HG02642 (cell line): ENCODE data around the gene HS6ST1.
"Not testable (repeated sequence)": the region's sequence is repeated elsewhere in the genome, so short reads cannot be mapped to it uniquely, and the experiment has no call there.

Experiments
- ATAC-seq: cut with Tn5 transposase; IDR thresholded peaks from one replicate; pipeline ENCODE4 v1.9.1; 2021; ENCODE audit warnings: mild to moderate bottlenecking; ENCODE audit not compliant: unreplicated experiment, poor library complexity

HS6ST1 gene

DNA sequence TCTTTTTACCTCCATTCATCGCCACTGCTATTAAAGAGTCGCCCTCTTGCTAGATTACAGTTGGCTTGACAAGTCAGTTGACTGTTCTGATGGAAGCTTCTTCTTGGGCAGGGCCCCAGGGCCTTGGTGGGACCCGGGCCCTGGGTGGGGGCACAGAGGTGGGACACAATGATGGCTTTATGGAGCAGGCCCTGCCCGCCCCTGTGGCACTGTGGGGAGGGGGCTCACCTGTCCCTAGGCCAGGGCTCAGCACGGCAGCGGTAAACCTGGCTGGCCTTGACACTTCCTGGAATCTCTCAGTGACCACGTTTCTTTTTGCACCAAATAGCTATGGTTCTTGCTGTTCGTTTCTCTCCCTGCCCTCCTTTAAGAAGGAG is 4.9 kb upstream of the HS6ST1 start:
- ATAC-seq: no peak

DNA sequence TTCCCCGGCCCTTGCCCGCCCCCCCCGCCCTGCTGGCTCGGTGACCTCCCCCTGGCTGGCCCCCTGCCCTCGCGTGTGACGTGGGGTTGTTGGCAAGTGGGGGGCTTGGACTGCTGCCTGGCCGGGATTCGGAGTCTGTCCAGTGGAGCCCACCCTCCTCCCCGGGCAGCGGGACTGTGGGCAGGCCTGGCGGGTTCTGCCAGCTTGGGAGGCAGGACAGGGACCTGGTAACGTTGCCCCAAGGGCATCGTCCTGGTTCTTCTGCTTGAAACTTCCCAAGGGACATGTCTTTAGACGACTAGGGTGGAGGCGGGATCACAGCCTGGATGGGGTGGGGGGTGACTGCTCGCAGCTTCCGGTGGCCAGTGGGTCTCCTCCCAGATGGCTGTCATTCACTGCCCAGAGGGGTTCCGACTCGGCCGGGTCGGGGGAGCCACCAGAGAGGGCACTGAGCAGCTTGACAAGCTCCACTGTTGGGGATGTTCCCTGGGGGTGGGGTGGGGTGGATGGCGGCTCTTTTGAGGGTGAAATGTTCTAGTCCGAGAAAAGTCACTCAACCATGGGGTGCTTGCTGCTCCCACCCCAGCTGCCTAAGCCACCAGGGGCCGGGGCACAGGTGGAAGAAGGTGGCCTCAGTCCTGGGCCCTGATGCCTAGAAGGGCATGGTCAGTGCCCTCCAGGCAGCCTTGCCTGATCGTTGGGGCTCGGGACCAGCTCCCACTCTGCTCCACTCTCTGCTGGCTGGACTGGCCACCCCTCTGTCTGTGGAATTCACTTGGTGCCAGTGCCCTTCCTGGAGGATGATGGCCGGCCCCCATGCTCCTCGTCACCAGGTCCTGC is 4.3 kb upstream of the HS6ST1 start:
- no peak for ATAC-seq

- ATAC-seq: peak; percentile 60
Observed at GRCh38 chr2:128321784-128322714, 3.4 kb upstream of the HS6ST1 start.

DNA sequence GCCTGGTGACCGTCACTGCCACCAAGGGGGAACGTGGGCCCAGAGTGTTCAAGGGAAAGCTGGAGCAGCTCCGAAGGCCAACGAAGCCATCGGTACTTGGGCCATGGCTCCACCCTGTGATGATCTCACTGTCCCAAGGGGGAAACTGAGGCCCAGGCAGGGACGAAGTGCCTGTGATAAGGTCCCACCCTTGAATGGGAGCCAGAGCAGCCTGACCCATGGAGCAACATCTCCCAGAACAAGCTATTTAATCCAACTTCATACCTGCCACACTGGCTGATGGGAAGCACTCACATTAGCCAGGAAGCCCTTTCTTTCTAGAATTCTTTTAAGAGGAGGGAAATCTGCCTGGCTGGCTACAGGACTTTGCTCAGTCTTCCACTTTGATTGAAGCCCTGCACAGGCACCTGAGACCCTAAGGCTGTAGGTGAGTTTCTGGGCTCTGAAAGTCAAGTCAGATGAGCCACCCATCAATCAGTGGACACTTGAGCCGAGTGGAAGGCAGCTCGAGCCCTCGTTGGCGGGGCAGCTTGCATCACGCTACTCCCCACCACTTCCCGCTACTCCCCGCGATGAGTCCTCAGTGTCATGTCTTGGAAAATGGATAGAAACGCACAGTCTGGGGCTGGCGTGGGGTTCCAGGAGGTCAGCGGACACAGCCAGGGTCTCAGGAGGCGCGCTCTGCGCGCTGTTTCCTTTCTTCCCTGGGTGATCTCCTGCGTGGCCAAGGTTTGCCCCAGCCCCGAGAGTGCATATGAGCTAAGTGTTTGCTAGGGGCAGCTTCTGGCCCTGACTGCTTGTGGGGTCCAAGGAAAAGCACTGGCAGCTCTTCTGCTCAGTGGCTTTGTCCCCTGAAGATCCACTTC is 2.5 kb upstream of the HS6ST1 start:
- ATAC-seq: no peak

GRCh38 chr2:128320192-128320905 is 1.7 kb upstream of the HS6ST1 start:
- ATAC-seq: no peak

DNA sequence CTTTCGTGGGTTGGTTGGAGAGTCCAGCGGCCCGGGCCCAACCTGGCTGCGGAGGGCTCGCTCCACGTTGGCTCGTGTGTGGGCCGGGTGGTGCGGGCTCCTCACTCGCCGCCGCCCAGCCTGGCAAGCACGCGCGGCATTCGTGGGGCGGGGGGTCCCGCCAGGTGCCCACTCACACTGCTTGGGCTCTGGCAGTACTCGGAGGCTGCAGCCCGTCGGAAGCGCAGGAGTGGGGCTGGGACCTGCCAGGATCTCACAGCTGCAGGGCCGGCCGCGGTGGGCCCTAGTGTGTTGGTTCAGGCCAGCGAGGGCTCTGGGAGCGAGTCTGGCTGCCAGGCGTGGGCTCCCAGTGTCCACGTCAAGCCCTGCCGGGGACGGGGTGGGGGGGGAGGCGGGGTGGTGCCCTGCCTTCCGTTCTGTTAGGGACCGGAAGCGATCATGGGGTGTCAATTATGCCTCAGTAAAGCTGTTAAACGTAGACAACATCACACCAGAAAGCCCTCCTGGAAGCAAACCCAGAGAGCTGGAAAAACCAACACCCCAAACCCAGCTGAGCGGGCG is 1.0 kb upstream of the HS6ST1 start:
- ATAC-seq: no peak

DNA sequence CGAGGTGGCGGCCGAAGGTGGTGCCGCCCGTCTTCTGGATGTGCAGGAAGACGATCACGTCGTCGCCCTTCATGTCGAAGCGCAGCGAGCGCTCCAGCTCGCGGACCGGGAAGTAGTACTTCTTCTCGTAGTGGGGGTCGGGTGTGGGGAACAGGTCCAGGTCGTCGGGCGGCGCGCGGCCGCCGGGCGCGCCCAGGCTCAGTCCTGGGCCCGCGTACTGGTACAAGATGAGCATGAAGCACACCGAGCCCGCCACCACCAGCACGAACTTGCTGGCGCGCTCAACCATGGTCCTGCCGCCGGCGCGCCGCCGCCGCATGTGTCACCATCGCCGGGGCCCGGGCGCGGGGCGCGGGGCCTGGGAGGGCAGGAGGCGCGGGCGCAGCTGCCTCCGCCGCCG is 423 bp downstream of the HS6ST1 start:
- ATAC-seq: peak; percentile 17

- ATAC-seq: not testable (repeated sequence)
Observed at GRCh38 chr2:128317899-128318225, 806 bp downstream of the HS6ST1 start.

DNA sequence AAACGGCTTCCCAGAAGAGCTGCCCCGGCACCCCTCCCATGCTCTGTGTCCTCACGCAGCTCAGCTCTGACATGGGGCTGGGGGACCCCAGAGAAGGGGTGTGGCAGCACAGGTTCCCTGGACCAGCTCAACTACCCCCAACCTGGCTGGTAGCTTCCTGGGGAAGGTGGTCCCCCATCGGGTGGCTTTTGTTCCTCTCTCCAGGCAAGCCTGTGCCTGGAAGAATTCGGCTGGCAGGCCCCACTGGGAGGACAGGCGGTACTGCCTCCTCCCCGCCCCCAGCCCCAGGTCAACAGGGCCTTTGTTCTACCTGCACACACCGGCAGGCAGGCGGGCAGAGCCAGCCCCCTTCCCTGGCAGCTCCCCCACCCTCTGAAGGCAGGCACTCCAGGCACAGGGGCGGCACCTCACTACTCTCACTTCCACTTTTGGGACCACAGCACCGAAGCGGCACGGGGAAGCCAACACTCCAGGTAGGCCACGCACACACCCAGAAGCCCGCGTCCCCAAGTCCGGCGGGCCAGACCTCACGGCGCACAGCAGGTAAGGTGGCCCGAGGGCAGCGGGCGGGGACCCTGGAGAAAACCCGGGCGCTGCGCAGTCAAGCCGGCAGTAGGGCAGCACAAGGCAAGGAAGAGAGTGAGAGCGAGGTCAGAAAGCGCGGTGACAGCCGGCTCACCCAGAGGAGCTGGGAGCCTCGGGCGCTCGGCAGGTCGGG is 1.3 kb downstream of the HS6ST1 start:
- peak; percentile 45 for ATAC-seq

DNA sequence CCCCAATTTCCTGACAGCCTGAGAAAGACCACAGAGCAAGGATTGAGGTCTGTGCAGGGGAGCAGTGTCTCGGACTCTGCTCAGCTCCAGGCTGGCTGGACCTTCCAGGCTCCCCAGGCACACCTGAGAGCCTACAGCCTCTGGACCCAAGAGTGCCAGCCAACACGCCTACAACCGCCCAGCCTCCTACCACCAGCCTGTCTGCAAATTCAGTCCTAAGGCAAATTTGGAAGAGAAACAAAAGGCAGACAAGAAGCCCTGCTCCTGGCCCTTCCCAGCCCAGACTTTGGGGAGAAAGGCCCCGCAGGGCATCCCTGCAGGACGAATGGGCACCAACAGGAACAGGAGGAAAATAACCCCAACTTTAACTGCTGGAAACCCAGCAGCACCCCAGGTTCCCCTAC is 1.9 kb downstream of the HS6ST1 start:
- ATAC-seq: no peak

DNA sequence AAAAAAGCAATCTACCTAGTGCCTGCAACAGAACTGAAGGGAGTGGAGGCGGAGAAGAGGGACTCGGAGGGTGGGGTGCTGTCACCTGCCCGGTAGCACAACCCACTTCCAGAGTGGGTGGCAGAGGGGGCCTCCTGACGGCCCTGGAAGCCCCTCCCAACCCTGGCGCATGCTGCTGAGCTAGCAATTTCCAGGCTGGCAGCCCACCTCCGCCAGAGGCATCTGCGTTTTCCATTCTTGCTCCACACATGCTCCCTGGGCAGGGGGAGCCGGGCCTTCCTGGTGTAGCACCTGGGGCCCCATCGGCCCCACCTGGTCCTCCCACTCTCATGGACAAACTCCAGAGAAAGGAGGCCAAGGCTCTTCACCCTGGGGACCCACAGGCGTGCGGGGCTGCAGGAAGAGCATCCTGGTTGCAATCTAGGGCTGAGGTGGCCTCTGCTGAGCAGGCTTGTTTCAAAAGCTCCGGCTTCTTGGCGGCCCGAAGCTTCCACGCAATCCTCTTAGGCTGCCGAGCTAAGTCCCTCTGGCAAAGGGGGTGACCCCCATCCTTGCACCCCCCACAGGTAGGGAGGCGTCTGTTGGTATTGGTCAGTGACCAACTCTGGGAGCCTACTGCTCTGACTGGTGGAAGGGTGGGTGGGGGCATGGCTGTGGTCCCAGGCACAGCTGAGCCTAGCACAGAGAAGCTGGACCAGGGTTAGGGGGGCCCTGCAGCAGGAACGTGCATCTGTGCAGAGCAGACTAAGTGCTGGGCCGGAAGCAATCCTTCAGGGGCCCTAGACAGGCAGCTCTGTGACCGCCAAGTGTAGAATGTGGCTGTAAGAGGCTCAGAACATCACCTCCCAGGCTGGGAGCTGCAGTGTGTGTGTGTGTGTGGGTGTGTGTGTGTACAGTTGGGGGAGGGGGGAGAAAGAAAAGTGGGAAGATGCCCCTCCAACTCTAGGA is 2.6 kb downstream of the HS6ST1 start:
- no peak for ATAC-seq

DNA sequence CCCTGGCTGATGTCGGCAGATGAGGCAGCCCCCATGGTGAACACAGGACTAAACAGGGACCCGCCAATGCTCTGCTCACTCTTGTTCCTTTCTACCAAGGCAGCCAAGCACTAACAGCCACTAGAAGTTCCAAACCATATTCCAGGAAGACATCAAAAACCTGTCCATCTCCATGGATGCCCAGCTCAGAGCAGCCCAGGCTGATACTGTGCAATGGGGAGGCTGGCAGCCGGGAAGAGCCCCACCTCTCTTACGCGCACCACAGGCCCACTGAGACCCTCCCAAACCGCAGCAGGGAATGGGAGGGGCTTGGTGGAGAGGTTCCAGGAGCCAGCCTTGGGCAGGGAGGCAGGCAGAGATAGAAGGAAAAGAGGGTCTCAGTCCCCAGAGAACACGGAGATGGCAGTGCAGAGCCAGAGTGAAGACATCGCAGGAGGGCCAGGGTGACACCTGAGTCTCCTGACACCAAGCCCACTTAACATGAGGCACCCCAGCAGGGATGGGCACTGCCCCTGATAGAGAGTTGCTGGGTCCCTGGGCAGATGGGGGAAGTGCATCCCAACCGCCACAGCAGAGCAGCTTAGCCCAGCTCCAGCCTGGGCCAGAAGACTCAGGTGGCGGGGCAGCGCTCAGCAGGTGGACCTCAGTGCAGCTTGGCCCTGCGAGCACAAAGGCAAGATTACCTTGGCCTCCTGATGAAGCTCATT is 3.4 kb downstream of the HS6ST1 start:
- ATAC-seq: no peak

DNA sequence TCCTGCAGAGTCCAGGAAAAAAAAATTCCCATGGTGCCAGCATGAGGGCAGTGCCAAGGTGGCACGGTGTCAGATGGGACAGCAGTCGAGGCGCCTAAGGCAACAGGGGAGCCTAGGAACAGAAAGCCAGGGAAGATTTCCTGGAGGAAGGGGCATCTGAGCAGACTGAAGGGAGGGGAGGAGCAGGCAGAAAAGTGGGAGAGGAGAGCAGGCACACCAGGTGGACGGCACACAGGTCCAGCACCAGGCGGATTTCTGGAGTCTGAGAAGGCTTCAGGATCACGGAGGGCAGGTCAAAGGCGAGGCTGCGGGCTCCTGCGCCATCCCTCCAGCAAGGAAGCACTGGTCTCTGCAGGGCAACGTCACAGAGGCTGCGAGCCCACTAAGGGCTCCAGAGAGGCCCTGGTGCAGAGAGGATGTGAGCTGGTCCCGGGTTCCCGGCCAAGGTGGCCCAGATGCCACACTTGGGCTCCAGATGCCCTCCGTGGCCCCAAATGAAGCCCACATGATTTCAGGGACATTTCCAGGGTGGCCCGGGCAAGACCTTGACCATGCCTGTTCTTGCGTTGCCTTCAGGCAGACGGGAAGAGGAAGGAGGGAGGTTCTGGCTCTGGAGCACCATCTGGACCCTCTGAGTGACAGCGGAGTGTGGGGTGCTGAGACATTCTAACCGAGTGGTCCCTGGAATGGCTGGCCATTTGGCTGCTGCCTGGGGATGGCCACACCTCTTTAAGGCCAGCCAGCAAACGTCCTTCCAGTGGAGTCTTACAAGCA is 4.1 kb downstream of the HS6ST1 start:
- ATAC-seq: no peak

GRCh38 chr2:128313931-128314347 is 4.7 kb downstream of the HS6ST1 start:
- no peak for ATAC-seq

- no peak for ATAC-seq
Observed at GRCh38 chr2:128313091-128313836, 5.4 kb downstream of the HS6ST1 start.

DNA sequence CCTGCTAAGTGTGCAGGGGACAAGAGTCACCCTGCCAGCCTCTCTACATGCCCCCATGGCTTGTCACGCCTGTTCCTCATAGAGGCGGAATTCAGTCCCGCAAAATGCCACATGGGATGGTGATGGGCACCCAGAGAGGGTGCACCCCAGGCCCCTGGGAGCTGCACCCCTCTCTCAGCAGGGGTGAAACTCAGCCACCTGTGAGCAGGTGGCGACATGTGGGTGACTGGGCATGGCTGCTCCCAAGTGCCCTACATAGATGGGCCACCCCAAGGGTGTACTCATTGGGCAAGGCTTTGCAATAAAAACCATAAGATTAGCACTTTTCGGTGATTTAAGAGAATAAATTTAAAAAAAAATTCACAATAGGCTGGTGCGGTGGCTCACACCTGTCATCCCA is 6.3 kb downstream of the HS6ST1 start:
- no peak for ATAC-seq
